MM.1S (cell line): Measurements from ENCODE around the gene LTB4R.

Experiments
- EZH2 ChIP-seq: fragments of 300-600 bp; sonication (generic); optimal IDR thresholded peaks from 2 replicates; pipeline ENCODE3; 2017; ENCODE audit warnings: low read depth, mild to moderate bottlenecking, antibody characterized with exemption, low read length, mixed read lengths
- TF ChIP-seq, protein P1 (sequence below): fragments of 300-600 bp; sonication (generic); IDR thresholded peaks from 2 replicates; pipeline ENCODE4 v1.5.1; 2016; ENCODE audit warnings: antibody characterized with exemption, low read length, mixed read lengths

DNA sequence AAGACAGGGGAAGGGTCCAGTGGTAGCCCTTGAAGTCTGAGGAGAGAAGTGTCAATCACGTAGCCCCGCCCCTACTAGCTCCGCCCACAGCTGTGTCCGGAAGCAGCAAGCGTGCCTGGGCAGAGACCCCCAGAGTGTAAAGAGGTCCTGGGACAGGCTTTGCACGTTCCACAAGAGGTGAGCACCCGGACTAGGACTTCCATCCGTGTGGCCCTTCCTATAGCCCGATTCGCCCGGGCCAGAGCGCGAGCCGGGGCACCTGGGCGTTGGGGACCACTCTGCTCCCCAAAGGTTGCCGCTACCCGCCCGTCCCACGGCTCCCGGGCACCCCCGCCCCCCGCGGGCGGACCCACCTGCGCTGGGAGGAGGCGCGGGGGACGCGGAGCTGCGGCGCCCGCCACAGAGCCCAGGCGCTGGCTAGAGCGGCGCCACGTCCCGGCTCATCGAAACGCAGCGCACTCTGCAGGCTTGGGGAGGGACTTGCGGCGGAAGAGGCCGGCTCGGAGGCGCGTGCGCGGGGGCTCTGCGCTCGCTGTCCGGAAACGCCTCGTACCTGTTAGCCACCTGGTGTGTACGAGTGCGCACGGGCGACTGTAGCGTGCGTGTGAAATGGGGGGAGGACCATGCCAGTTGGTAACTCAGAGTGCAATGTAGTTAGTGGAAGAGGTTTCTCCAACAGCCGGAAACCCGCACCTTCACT, 40.0 kb upstream of the LTB4R start, which contains the start of gene RABGGTA:
- TF ChIP-seq EZH2 = no peak
- TF ChIP-seq, protein P1, sequence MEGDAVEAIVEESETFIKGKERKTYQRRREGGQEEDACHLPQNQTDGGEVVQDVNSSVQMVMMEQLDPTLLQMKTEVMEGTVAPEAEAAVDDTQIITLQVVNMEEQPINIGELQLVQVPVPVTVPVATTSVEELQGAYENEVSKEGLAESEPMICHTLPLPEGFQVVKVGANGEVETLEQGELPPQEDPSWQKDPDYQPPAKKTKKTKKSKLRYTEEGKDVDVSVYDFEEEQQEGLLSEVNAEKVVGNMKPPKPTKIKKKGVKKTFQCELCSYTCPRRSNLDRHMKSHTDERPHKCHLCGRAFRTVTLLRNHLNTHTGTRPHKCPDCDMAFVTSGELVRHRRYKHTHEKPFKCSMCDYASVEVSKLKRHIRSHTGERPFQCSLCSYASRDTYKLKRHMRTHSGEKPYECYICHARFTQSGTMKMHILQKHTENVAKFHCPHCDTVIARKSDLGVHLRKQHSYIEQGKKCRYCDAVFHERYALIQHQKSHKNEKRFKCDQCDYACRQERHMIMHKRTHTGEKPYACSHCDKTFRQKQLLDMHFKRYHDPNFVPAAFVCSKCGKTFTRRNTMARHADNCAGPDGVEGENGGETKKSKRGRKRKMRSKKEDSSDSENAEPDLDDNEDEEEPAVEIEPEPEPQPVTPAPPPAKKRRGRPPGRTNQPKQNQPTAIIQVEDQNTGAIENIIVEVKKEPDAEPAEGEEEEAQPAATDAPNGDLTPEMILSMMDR = peak; percentile 49
